ENCODE data around the gene NTN3. TPM values are rescaled to one million over a fixed set of nuclear protein-coding genes. Genes with fewer than 3 reads are reported as not detected.
"Not testable (repeated sequence)": the region's sequence is repeated elsewhere in the genome, so short reads cannot be mapped to it uniquely, and the experiment has no call there.

The NTN3 gene
- total and polyA plus RNA-seq, 9 donors, result 1.7 to 4.0 (median 2.9) TPM

DNA sequence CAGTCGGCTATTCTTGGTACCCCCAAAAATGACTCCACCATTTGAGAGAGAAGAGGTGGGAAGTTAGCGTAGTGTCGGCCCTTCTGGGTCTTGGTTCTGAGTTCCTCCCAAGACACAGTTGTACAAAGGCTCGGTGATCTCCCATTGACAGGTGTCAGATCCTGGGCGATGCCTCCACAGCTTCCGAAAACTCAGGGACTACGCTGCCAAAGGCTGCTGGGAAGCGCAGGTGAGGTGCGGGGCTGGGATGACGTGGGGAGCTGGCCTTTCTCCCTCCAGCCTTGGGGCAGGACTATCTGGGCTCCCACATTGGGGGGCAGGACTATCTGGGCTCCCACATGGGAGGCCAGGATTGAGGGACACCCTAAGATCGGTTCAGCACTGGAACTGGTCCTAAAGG lies 31.5 kb upstream of the NTN3 start:
- Histone ChIP-seq H3K4me3 (ENCODE audit: low read length) (no peak overlapping the region), H3K4me1 (ENCODE audit: control insufficient read depth, insufficient read depth, low read length) (no peaks in the 10 kb centered on the region), H3K27me3 (ENCODE audit: control insufficient read depth, insufficient read depth, low read length) (no peaks in the 10 kb centered on the region), H3K27ac (ENCODE audit: low read length) (no peak overlapping the region), H3K36me3 (ENCODE audit: control insufficient read depth, insufficient read depth, low read length) (peaks cover 54% of the 10 kb centered on the region), H3K9me3 (replicated peaks; ENCODE audit: control insufficient read depth, low read depth, low read length) (no peaks in the 10 kb centered on the region)
- WGBS (ENCODE audit: insufficient coverage), result 95% methylated on average over 10 of the region's 11 CpGs
- DNase-seq, result no peak

- H3K9me3 ChIP-seq (replicated peaks; ENCODE audit: control insufficient read depth, low read depth, low read length); DNase-seq; H3K27me3 ChIP-seq (ENCODE audit: control insufficient read depth, insufficient read depth, low read length); H3K27ac ChIP-seq (ENCODE audit: low read length); H3K4me1 ChIP-seq (ENCODE audit: control insufficient read depth, insufficient read depth, low read length); H3K4me3 ChIP-seq (ENCODE audit: low read length): not testable (repeated sequence)
- peaks cover 57% of the 10 kb centered on the region for H3K36me3 ChIP-seq (ENCODE audit: control insufficient read depth, insufficient read depth, low read length)
- 96% methylated on average over 7 of the region's 15 CpGs for WGBS (ENCODE audit: insufficient coverage)
Observed at GRCh38 chr16:2441143-2441804, 29.8 kb upstream of the NTN3 start.

GRCh38 chr16:2443555-2443954 lies 27.5 kb upstream of the NTN3 start:
- H3K9me3 ChIP-seq (replicated peaks; ENCODE audit: control insufficient read depth, low read depth, low read length), result no peaks in the 10 kb centered on the region
- no peak overlapping the region for H3K4me3 ChIP-seq (ENCODE audit: low read length)
- peaks cover 58% of the 10 kb centered on the region for H3K36me3 ChIP-seq (ENCODE audit: control insufficient read depth, insufficient read depth, low read length)
- H3K27ac ChIP-seq (ENCODE audit: low read length), result peak overlapping the region; percentile 29
- no peaks in the 10 kb centered on the region for H3K27me3 ChIP-seq (ENCODE audit: control insufficient read depth, insufficient read depth, low read length)
- DNase-seq, result no peak
- WGBS (ENCODE audit: insufficient coverage), result 83% methylated on average over 3 of the region's 9 CpGs
- H3K4me1 ChIP-seq (ENCODE audit: control insufficient read depth, insufficient read depth, low read length), result no peaks in the 10 kb centered on the region

DNA sequence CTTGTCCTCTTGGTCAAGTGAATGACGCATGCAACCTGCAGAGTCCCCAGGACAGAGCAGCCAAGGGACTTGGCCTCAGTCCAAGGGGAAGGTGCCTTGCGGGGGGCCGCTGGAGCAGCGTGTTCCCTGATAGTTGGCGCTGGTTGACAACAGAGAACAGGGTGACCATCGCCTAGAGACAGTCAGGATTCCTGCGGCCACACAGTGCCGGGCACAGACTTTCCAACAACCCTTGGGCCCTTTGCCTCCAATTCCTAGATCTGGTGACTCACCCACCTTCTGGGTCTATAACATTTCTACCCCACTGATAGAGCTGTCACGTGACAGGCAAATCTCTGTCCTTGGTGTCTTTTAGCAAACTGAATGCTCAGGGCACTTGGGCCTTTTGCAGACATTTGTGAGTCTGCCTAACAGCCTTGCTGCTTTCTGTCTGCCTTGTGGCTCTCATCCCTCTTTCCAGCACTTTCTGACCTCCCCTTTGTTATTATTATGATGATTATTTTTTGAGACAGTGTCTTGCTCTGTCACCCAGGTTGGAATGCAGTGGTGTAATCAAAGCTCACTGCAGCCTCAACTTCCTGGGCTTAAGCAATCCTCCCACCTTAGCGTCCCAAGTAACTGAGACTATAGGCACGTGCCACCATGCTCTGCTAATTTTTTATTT lies 23.0 kb upstream of the NTN3 start:
- H3K27ac ChIP-seq (ENCODE audit: low read length), result no peak overlapping the region
- no peaks in the 10 kb centered on the region for H3K27me3 ChIP-seq (ENCODE audit: control insufficient read depth, insufficient read depth, low read length)
- WGBS (ENCODE audit: insufficient coverage), result 90% methylated on average over 9 of the region's 11 CpGs
- no peaks in the 10 kb centered on the region for H3K9me3 ChIP-seq (replicated peaks; ENCODE audit: control insufficient read depth, low read depth, low read length)
- no peak overlapping the region for H3K4me3 ChIP-seq (ENCODE audit: low read length)
- peaks cover 76% of the 10 kb centered on the region for H3K36me3 ChIP-seq (ENCODE audit: control insufficient read depth, insufficient read depth, low read length)
- no peak for DNase-seq
- H3K4me1 ChIP-seq (ENCODE audit: control insufficient read depth, insufficient read depth, low read length), result no peaks in the 10 kb centered on the region

DNA sequence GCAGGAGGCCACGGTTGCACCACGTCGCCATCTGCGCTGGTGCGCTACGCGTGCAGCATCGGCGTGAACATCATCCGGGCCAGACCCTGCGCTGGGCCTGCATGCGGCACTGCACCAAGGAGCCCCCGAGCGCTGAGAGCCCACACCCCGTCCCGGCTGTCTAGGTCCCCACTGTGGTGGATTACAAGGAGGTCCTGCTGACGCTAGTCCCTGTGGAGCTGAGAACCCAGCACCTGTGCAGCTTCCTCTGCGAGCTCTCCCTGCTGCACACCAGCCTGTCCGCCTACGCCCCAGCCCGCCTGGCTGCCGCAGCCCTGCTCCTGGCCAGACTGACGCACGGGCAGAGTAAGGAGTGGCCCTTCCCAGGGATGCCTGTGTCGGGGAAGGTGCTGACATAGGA lies 22.0 kb upstream of the NTN3 start:
- no peak for DNase-seq
- Histone ChIP-seq H3K9me3 (replicated peaks; ENCODE audit: control insufficient read depth, low read depth, low read length) (no peaks in the 10 kb centered on the region), H3K36me3 (ENCODE audit: control insufficient read depth, insufficient read depth, low read length) (peaks cover 80% of the 10 kb centered on the region), H3K27ac (ENCODE audit: low read length) (no peak overlapping the region), H3K27me3 (ENCODE audit: control insufficient read depth, insufficient read depth, low read length) (no peaks in the 10 kb centered on the region), H3K4me3 (ENCODE audit: low read length) (no peak overlapping the region), H3K4me1 (ENCODE audit: control insufficient read depth, insufficient read depth, low read length) (no peaks in the 10 kb centered on the region)
- WGBS (ENCODE audit: insufficient coverage), result 97% methylated on average over 25 of the region's 25 CpGs

DNA sequence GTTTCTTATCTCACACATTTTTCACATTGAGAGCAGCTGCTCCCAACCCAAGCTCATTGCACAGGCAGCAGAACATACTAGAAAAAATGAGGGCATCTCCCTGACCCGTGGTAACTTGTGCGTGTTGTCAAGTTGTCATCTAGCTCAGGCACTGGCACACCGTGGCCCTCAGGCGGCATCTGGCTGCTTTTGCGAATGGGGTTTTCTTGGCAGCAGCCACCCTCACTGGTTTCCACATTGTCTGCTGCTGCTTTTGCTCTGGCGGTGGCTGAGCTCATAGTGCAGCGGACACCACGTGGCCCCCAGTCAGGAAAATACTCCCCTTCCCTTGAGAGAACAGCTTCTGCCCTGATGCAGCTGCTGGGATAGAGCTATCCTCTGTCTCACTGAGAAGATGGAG lies 20.6 kb upstream of the NTN3 start:
- no peaks in the 10 kb centered on the region for H3K27me3 ChIP-seq (ENCODE audit: control insufficient read depth, insufficient read depth, low read length)
- no peak for DNase-seq
- H3K27ac ChIP-seq (ENCODE audit: low read length), result no peak overlapping the region
- H3K9me3 ChIP-seq (replicated peaks; ENCODE audit: control insufficient read depth, low read depth, low read length), result no peaks in the 10 kb centered on the region
- 95% methylated on average over 8 of the region's 8 CpGs for WGBS (ENCODE audit: insufficient coverage)
- H3K36me3 ChIP-seq (ENCODE audit: control insufficient read depth, insufficient read depth, low read length), result peaks cover 83% of the 10 kb centered on the region
- H3K4me1 ChIP-seq (ENCODE audit: control insufficient read depth, insufficient read depth, low read length), result no peaks in the 10 kb centered on the region
- no peak overlapping the region for H3K4me3 ChIP-seq (ENCODE audit: low read length)

GRCh38 chr16:2450975-2451381 lies 20.1 kb upstream of the NTN3 start:
- no peak overlapping the region for H3K27ac ChIP-seq (ENCODE audit: low read length)
- peaks cover 86% of the 10 kb centered on the region for H3K36me3 ChIP-seq (ENCODE audit: control insufficient read depth, insufficient read depth, low read length)
- H3K27me3 ChIP-seq (ENCODE audit: control insufficient read depth, insufficient read depth, low read length), result no peaks in the 10 kb centered on the region
- 91% methylated on average over 10 of the region's 19 CpGs for WGBS (ENCODE audit: insufficient coverage)
- DNase-seq, result no peak
- no peak overlapping the region for H3K4me3 ChIP-seq (ENCODE audit: low read length)
- H3K9me3 ChIP-seq (replicated peaks; ENCODE audit: control insufficient read depth, low read depth, low read length), result no peaks in the 10 kb centered on the region
- H3K4me1 ChIP-seq (ENCODE audit: control insufficient read depth, insufficient read depth, low read length), result no peaks in the 10 kb centered on the region

GRCh38 chr16:2451851-2452320 lies 19.2 kb upstream of the NTN3 start:
- WGBS (ENCODE audit: insufficient coverage), result 92% methylated on average over 18 of the region's 18 CpGs
- DNase-seq, result no peak
- H3K27me3 ChIP-seq (ENCODE audit: control insufficient read depth, insufficient read depth, low read length), result no peaks in the 10 kb centered on the region
- no peaks in the 10 kb centered on the region for H3K4me1 ChIP-seq (ENCODE audit: control insufficient read depth, insufficient read depth, low read length)
- H3K9me3 ChIP-seq (replicated peaks; ENCODE audit: control insufficient read depth, low read depth, low read length), result no peaks in the 10 kb centered on the region
- H3K4me3 ChIP-seq (ENCODE audit: low read length), result no peak overlapping the region
- H3K36me3 ChIP-seq (ENCODE audit: control insufficient read depth, insufficient read depth, low read length), result peaks cover 86% of the 10 kb centered on the region
- H3K27ac ChIP-seq (ENCODE audit: low read length), result no peak overlapping the region

GRCh38 chr16:2452650-2453049 lies 18.4 kb upstream of the NTN3 start:
- no peaks in the 10 kb centered on the region for H3K27me3 ChIP-seq (ENCODE audit: control insufficient read depth, insufficient read depth, low read length)

DNA sequence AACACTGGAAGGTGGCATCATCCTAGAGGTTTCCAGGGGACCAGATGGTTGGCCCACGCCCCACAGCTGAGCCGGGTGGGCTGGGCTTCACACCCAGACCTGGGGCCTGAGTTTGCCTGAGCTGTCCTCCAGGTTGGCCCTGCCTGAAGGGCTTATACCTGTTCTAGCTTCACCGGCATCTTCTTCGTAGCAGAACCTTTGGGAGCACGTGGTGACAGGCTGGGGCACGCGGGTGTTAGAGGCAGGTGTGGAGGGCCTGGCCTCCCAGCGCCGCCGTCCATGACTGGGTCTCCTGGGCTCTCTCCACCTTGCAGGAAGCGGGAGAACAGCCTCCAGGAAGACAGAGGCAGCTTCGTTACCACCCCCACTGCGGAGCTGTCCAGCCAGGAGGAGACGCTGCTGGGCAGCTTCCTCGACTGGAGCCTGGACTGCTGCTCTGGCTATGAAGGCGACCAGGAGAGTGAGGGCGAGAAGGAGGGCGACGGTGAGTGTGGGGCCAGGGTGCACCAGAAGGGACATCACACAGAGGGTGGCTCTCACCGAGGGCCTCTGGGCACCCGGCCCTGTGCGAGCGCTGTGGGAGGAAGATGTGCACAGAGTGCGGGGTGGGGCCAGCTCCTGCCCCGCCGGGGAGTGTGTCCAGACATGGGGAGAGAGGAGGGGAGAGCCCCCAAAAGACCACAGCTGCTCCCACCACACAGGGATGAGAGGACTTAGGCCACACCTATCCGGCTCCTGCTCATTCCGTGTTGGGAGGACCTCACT lies 15.8 kb upstream of the NTN3 start:
- 93% methylated on average over 24 of the region's 28 CpGs for WGBS (ENCODE audit: insufficient coverage)
- Histone ChIP-seq H3K9me3 (replicated peaks; ENCODE audit: control insufficient read depth, low read depth, low read length) (no peaks in the 10 kb centered on the region), H3K4me3 (ENCODE audit: low read length) (no peak overlapping the region), H3K27ac (ENCODE audit: low read length) (no peak overlapping the region), H3K4me1 (ENCODE audit: control insufficient read depth, insufficient read depth, low read length) (peaks cover 12% of the 10 kb centered on the region), H3K27me3 (ENCODE audit: control insufficient read depth, insufficient read depth, low read length) (no peaks in the 10 kb centered on the region), H3K36me3 (ENCODE audit: control insufficient read depth, insufficient read depth, low read length) (peaks cover 64% of the 10 kb centered on the region)
- DNase-seq, result no peak

More at GRCh38 chr16:2452650-2453049, 18.4 kb upstream of the NTN3 start:
- H3K27ac ChIP-seq (ENCODE audit: low read length), result no peak overlapping the region
- DNase-seq, result no peak
- H3K36me3 ChIP-seq (ENCODE audit: control insufficient read depth, insufficient read depth, low read length), result peaks cover 85% of the 10 kb centered on the region
- no peaks in the 10 kb centered on the region for H3K9me3 ChIP-seq (replicated peaks; ENCODE audit: control insufficient read depth, low read depth, low read length)
- 89% methylated on average over 5 of the region's 8 CpGs for WGBS (ENCODE audit: insufficient coverage)
- no peaks in the 10 kb centered on the region for H3K4me1 ChIP-seq (ENCODE audit: control insufficient read depth, insufficient read depth, low read length)
- H3K4me3 ChIP-seq (ENCODE audit: low read length), result no peak overlapping the region
